Measurements from ENCODE around the gene NR2E1.

NR2E1 gene

DNA sequence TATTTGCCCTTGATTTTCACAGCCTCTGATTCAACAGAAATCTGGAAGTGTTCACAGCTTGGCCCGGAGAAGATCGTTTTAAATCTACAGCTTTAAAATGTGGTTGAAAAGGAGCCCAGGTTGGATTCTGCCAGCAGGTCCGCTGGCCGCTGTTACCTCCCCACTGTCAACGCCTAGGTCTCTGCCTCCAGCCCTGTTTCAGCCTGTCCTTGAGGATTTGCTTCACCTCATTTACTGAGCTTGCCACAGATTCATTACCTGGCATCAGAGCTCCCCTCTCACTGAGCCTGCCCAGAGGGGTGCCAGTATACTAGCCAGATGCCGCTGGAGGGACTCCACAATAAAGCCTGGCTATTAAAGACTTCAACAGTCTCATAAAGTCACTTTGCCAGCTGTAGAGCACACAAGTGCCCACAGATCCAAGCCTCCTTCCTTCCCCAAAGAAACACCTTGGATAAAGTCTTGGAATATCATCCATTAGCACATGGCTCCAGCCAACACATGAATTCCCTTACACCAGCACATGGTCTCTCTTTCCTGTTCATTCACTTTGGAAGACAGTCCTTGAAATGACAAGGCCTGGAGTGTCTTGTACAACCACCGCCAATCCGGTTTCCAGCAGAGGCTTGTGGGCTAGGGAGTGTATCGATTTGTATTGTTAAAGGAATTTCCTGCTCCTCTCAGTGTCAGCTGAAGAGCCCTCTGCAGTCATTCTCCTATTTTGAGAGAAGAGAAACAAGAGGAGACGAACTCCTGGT lies 9.5 kb upstream of the NR2E1 start:
- no peak for DNase-seq (ENCODE audit: low read depth)

DNA sequence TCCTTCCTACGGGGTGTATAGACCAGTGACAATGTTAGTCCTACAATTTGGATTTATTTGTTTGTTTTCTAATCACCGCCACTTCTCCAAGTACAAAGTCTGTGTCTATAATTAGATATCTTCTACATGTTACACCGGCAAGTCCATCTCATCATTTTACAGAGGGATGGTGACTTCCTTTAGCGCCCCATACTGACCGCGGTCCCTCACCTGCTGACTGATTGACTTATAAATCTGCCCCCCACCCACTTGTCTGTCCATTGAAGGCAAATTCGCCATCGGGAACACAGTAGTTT lies 8.9 kb upstream of the NR2E1 start:
- DNase-seq (ENCODE audit: low read depth), result no peak

DNA sequence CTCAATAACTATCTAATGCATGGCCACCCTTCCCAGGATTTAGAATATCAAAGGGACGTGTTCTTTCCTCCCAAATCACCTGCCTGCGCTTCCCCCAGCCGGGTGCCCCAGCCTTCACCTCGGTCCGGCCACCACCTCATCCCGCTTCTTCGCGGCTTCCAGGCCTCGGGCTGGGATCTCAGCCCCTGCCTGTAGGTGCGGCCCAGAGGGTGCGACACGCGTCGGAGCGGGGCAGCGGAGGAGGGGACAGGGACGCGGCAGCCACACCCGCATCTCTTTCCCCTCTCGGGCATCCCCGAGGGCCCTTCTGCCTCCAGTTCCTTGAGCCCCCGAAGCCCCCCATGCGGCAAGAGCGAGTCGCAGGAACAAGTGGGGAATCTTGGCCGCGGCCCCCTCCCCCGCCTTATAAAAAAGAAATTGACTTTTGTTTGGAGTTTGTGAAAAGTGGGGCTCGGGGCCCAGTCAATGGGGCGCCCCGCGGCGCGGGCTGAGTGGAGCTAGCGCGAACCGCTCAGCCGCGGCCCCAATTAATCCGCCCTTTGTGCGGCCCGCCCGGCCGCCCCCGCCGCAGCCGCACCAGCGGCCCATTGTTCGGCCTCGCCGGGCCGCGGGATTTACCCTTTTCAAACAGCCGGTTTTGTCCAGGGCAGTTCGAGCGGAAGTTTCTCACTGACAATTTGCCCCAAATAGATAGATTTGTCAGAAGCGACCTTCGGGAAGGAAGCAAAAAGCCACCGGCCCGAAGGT lies 8.4 kb upstream of the NR2E1 start:
- no peak for DNase-seq (ENCODE audit: low read depth)

DNA sequence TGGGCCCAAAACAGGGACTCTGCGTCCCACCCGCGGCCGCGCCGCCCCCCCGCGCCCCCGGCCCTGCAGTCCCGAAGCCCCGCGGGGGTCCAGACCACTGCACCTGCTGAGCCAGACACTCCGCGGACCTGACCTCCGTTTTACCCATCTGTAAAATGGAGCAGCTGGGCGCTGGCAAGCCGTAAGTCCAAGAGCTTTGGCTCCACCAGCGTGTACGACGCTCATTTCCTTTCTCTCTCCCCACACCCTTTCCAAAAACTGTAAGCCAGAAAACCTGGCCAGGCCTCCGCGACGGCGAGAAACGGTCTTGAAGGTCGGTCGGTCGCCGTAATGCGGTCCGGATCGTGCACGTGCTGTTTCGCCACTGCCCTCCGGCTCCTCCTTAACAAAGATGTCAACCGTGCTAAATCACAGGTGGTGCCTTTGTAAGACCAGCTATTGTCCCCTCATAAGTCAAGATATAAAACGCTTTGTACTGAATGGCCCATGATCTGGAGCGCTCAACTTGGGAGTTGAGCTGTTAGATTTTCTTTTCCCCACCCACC lies 7.8 kb upstream of the NR2E1 start:
- no peak for DNase-seq (ENCODE audit: low read depth)

DNA sequence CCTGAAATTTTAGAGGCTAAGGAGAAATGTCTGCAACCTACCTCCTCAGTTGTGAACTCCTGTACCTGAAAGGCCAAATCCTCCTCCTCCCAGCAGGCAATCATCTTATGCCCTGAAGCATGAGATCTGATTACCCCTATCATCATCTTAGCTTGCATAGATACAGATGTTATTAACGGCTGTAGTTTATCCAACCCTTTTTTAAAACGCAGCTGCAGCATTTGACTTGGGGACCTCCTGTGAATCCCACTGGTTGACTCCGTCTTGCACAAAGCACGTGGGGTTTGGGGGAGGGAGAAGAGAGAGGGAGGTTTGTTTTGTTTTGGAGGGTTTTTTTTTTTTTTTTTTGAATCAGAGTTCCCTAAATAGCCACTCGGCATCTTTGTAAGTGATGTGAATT lies 5.8 kb upstream of the NR2E1 start:
- no peak for DNase-seq (ENCODE audit: low read depth)

DNA sequence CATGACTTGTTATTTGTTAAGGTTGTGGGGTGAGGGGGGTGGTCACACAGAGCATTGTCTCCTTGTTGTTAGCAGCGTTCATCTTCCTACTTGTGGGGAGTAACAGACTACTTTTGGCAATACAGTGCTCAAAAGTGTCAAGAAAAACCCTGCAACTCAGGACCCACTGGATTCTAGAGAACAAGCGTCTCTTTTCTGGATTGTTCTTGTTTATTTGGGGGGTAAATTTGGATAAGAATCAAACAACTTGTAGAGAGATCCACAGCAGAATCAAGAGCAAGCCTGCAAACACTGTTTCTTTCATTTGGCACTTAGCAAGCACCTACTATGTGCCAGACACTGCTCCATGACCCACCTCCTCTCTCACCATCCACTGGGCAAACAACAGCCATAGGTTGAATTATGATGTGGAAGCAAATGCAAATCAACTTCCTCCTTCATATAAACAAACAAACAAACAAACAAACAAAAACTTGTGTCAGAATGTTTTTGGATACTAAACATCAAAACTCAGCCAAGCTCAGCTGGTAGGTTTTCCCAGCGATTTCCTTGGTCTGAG lies 4.0 kb upstream of the NR2E1 start:
- no peak for DNase-seq (ENCODE audit: low read depth)

DNA sequence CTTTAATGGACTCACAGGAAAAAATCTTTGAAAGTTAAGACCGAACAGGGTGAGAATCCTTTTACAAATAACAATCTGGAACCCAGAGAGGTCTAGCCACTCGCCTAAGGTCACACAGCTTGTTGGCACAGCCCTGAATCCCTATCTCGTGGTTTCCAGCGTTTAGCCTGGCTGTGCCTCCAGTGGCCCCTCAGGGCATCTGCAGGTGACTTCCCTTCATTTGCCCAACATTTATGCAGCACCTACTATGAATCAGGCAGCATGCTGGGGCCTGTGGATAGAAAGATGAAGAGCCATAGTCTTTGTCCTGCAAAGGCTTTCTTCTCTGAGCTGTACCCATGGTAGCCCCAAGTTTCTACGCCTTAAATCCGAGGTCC lies 2.6 kb upstream of the NR2E1 start:
- no peak for DNase-seq (ENCODE audit: low read depth)

DNA sequence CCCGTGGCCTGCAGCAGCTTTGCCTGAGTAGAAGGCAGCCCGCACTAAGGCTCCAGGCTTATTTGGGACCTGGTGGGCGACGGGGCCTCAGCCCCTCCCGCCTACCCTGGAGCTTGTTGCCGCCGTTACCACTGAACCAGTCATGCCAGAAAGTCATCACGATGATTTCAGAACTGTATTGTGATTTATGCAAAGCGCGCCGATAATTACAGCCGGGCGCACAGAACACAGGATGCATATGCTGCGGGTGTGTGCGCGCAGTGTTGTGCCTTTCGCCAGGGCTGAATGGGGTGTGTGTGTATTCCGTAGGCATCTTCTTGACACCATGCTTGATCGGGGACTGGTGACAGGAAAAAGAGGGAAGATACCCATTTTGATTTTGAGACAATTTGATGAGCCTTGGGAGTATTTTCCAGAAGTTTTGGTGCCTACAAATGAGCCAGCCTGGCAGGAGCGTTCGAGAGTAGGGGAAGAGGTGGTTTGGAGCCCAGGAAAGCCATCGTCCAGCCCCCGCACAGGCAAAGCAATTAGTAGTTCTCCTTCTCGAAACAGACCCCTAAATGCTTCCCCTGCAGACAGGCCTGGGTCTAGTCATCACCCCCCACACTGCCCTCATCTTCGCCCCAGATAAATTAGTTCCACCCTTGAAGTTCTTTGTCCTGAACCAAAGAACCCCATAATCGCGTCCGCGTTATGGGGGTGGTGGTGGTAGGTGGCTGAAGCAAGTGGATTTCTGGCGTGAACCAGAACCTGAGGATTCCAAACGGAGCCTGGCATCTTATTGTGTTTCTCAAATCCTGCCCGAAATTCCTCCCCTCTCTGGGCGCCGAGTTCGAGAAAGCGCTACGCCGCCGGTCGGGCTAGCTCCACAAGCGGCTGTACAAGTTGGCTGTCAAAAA lies 1.9 kb upstream of the NR2E1 start:
- DNase-seq (ENCODE audit: low read depth), result no peak

DNA sequence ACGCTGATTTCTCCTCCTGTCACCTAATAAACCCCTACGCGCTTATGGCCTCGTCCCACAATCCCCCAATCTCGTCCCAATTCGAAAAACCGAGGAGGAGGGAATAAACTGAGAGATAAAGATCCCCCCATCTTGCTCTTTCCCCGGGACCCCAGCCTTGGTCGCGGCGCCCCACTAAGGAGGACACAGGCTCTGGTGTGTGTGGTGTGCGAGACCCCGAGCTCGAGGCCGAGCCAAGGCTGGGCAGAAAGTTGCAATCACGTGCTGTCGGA lies 1.3 kb upstream of the NR2E1 start:
- no peak for DNase-seq (ENCODE audit: low read depth)

DNA sequence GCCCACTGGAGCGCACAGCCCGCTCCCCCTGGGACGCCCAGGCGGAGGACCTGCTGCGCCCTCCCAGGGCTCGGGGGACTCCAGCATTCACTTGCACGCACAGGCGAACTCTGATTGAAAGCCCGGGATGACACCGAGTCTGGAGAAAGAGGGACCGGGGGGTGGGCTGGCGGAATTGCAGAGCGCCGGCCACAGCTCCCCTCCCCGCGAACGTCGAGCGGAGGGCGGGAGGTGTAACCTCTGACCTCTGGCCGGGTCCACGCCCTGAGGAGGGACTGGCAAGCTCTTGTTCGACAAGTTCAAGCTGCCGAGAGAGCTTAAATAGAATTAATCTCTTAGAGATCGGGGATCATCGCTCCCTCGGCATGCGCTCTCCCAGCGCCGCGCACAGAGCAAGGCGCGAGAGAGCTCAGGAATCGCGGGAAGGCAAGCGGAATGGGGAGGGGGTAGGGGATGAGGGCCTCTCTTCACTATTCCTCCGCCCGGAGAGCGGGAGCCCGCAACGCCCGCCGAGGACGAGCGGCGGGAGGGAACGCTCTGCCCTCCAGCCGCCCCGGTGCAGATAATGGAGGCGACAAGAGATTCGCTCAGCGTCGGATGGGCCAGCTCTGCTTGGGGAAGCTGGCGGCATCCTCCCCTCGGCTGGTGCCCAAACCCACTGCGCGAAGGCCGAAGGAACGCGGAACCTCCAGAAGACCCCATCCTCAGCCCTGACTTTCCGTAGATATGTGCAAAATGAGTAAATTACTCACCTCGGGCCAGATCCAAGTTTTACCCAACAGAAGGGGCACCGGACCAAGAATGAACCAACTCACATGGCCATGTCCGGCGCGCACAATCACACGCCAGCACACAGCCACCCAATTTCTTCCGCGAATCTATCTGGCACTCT lies 761 bp upstream of the NR2E1 start:
- no peak for DNase-seq (ENCODE audit: low read depth)

DNA sequence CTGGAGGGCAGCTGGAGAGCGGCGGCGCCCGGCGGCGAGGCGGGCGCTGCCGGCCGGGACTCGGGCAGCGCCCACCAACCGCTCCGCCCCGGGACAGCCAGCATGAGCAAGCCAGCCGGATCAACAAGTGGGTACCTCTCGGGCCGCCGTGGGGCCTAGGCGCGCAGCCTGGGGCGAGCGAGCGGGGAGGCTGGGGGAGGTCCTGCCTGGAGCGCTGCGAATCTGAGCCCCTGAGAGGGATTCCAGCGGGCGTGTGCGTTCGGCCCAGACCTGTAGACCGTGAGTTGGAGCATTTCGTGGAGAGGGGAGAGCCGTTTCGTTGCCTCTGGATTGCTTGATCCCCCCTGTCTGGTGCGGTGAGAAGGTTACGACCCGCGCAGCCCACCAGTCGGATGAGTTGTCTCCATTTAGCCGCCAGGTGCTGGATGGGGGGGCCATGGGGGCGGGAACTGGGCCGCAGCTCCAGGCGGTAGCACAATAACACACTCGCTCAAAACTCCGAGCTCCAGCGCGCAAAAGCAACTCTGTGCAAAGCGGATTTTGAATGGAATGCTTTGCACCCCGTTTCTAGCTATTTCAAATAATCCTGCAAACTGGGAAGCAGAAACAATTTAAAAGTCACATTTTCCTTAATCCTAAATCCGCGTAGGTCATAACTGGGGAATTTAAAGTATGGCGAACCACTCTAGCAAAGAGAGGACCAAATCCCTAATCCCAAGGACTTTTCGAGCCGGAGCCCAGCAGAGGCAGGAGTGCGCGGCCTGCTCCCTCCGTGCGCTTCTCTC lies 1.0 kb downstream of the NR2E1 start:
- DNase-seq (ENCODE audit: low read depth), result no peak

DNA sequence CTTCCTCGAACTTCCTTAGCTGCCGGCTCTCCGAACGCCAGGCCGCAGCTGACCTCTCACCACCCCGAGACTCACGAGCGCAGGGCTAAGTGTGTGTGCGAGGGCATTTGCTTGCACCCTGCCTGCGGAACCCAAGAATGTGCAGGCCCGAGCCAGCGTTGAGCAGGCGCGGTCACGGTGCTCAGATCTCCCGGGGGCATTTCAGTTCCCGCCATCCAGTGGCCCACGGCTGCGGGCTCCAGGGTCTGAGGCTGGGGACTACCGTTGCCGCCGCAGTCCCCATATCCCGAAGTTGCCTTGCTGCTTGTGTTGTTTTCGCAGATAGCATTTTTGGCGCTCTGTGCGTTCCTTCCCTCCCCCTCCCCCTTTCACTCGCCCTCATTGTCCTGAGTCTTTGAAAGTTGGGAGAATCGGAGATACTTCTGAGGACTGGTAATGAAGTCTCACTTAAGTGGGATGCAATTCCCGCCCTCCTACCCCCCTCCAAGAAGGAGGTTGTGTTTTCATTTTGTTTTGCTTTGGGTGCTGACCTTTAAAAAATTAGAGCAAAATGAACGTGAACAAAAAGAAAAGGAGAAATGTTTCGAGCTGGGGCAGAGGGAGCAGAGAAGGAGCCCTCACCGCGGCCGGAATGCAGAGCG lies 1.7 kb downstream of the NR2E1 start:
- DNase-seq (ENCODE audit: low read depth), result no peak

DNA sequence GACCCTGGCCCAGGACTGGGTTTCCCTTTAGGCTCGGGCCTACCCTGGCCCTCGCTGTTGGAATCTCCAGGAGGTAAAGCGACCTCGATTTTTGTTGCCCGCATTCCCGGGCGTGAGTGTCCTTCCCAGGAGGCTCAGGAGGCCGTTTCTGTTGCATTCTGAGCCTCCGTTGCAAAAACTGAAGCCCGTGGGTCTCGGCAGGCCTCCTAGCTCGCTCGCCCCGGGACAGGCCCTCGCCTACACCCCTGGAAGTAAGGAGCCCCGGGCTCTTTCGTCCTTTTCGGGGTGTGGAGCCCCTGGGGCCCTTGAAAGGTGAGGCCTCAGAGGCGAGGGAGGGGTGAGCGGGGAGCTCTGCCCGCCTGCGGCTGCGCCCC lies 2.3 kb downstream of the NR2E1 start:
- no peak for DNase-seq (ENCODE audit: low read depth)

DNA sequence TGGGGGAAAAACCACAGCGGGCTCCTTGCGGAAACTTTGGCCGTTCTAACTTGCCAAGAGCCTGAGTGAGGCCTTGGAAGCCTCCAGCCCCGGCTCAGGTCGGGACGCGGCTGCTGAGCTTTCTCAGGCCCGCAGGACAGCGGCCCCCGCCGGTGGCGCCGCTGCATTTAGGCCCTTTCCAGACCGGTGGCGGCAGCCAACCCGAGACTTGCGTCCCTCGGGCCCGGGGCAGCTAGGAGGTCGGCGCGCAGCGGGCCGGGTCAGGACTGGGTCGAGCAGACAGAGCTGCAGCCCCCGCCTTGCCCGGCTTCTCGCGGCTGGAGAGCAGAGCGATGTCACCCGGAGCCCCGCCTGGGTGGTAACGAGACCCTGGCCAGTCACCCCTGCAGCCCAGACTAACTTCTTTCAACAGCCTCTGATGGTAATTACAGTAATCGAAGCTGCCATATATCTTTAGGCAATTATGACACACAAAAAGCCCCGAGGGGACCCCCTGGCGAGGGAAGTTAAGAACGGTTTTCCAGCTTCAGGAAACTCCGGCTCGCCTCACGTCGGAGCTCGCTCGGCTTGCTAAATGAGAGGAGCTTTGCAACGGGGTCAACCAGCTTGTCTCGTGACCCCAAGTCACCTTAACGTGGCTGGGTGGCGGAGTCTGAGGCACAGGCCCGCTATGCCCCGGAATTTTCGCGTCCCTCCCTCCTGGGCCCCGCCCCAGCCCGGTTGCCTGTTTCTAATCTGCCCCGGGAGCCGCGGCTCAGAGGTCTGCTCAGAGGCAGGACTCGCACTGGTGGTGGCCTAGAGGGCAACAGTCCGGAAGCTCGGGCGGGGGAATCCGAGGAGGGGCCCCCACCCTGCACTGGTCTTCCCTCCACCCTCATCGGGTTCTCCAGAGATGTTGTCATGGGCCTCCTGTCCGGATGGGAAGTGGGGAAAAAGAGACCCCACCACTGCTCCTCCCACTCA lies 3.0 kb downstream of the NR2E1 start:
- DNase-seq (ENCODE audit: low read depth), result no peak

DNA sequence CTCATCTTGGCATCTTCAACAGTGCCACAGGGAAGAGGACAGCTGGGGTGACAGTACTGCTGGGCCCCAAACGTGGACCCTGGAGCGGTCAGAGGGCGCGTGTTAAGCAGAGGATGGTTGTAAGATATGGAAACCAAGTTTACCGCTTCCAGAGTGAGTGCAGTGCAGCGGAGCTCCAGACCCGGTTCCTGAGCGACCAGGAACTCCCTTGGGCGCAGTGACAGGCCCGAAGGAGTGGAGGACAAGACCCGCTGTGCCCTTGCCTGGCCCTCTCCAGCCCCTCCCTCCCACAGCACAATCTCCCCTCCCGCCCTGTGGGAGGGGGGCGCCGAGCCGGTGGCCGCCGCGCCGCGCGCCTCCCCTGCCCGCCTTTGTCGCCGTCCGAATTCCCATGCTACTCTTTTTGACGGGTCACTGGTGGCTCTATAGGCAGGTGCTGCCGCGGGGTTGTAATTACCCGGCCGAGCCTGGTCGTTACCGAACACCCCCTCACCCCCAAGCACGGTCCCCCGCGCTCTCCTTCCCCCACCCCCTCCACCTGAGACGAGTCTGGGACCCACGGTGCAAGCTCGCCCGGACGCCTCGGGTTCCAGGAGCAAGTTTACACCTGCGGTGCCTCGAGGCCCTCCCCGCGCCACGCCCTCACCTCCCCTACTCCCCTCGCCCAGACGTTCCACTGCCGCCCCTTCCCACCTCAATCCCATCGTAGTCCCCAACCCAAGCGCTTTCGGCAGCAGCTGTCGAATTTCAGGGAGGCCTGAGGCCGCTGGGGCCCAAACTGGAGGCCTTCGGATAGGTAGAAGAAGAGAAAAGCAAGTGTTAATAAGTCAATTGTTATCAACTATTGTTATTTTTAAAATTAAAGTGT lies 3.9 kb downstream of the NR2E1 start:
- DNase-seq (ENCODE audit: low read depth), result no peak

DNA sequence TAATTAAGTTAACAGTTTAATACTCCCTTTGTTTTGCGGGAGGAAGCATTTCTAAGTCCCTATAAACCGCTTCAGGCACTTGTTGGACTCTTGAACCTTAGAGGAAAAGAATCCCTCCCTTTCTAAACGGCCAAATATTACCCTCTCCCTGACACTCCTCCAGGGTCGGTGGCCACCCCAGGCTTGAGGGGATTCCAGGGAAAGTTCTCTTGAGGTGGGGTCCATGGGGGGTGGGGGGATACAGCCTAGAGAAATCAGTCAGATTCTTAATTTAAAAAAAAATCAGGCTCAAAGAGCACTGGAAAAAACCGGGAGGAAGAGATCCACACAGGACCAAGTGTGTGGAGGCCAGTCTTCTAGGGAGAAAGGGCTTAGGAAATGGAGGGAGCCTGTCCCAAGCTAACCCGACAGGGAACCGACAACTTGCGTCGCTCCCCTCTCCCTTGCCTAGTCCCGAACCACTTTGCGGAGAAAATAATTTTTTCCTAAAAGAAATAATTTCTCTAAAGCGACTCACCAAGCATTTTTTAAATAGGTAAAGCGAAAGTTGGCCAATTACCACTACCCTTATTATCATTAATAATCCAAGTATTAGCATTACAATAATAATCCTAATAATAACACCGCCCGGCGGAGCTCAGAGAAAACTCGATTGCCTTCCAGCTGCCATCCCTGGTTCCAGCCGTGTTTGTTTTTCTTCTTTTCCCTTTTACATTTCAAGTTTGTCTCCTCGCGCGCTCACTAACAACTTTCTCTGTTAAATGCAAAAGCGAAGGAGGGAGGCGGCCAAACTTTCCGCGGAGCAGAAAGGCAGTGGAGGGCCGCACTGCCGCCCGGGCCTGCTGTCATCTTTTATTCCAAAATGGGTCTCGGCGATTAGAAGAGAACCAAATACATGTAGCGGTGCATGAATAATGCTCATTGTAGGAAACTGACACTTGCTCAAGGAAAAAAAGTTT lies 4.8 kb downstream of the NR2E1 start:
- DNase-seq (ENCODE audit: low read depth), result no peak

DNA sequence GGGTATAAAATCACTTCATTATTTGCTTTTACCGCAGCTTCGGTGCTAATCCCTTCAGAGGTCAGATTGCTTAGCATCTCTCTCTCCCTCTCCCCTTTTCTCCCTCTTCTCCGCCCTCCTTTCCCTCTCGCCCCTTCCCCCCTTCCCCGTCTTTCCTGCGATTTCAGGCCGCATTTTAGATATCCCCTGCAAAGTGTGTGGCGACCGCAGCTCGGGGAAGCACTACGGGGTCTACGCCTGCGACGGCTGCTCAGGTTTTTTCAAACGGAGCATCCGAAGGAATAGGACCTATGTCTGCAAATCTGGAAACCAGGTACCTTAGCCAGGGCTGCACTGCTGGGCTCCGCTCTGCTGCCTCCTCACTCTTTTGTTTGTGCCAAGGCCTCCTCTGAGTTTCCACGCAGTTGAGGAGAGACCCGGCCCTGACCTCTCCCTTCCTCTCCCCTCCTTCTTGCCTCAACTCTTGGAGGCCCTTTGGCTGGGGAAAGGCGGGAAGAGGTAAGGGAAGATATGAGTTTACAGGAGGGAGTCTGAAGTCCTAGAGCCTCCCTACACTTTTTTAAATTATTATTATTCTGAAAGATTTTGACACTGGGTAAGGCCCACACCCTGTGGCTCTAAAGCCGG lies 5.6 kb downstream of the NR2E1 start:
- no peak for DNase-seq (ENCODE audit: low read depth)

All from GM04504 (cell line).